GM12875 (cell line): ENCODE results near the gene DLX5.

Experiments used
- H3K4me3 ChIP-seq: one replicate; pipeline ENCODE4 v1.5.1; 2011; ENCODE audit warnings: low read depth, low read length, control low read depth
- TF ChIP-seq, protein P1 (sequence below): IDR thresholded peaks from 2 replicates; pipeline ENCODE4 v1.5.1; 2011; ENCODE audit warnings: low read depth, mild to moderate bottlenecking, control low read depth, inconsistent platforms, low read length, moderate library complexity, borderline replicate concordance; ENCODE audit not compliant: insufficient read depth

Gene DLX5

DNA sequence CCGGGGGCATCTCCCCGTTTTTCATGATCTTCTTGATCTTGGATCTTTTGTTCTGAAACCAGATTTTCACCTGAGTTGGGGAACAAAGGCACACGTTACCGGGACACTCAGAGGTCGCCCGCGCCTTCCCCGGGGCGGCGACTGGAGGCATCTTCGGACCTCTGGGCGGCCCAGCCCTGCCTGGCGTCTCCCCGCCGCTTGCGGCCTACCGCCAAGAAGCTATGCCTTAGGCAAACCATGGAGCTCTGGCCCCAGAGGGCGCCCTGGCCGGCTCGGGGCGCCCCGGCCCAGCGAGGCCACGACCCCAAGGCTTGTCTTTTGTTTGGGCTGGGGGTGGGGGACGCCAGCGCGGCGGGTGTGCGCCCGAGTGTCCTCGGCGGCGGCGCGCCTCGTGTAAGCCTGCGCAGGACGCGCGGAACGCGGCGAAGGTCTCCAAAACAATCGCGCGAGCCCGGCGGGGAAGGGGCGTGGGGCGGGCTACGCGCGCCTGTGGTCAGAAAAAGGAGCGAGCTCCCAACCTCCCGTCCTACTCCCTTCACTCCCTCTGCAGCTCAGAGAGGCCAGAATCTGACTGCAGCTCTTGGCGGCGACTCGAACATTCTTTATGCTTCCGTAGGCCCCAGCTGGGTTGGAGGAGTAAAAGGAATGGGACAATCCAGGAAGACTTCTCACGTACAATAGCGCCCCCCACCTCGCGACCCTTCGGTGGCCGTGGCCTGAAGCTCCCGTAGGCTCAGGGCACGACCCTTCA, 3.5 kb downstream of the DLX5 start:
- no peak overlapping the region for H3K4me3 ChIP-seq

GRCh38 chr7:97020601-97020995, 4.0 kb downstream of the DLX5 start:
- H3K4me3 ChIP-seq = no peak overlapping the region
- TF ChIP-seq, protein P1, sequence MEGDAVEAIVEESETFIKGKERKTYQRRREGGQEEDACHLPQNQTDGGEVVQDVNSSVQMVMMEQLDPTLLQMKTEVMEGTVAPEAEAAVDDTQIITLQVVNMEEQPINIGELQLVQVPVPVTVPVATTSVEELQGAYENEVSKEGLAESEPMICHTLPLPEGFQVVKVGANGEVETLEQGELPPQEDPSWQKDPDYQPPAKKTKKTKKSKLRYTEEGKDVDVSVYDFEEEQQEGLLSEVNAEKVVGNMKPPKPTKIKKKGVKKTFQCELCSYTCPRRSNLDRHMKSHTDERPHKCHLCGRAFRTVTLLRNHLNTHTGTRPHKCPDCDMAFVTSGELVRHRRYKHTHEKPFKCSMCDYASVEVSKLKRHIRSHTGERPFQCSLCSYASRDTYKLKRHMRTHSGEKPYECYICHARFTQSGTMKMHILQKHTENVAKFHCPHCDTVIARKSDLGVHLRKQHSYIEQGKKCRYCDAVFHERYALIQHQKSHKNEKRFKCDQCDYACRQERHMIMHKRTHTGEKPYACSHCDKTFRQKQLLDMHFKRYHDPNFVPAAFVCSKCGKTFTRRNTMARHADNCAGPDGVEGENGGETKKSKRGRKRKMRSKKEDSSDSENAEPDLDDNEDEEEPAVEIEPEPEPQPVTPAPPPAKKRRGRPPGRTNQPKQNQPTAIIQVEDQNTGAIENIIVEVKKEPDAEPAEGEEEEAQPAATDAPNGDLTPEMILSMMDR = no peak

More for the DNA sequence above, 3.5 kb downstream of the DLX5 start:
- TF ChIP-seq, protein P1 = no peak

GRCh38 chr7:97019710-97020225, 4.9 kb downstream of the DLX5 start:
- TF ChIP-seq, protein P1 = no peak
- H3K4me3 ChIP-seq = no peak overlapping the region

GRCh38 chr7:97018791-97019531, 5.7 kb downstream of the DLX5 start:
- no peak overlapping the region for H3K4me3 ChIP-seq
- TF ChIP-seq, protein P1 = no peak

- no peak overlapping the region for H3K4me3 ChIP-seq
- TF ChIP-seq, protein P1 = no peak
Observed at GRCh38 chr7:97018126-97018601, 6.5 kb downstream of the DLX5 start.

- no peak overlapping the region for H3K4me3 ChIP-seq
- TF ChIP-seq, protein P1 = no peak
Observed at GRCh38 chr7:97017192-97018125, 7.2 kb downstream of the DLX5 start.
